Neural cell (in vitro differentiated cells): ENCODE results near the gene KDM4B.

Source experiments
- CTCF ChIP-seq: fragments of 450-650 bp; IDR thresholded peaks from 2 replicates; pipeline ENCODE4 v1.5.1; 2014; ENCODE audit warnings: antibody characterized with exemption, mild to moderate bottlenecking, moderate library complexity; ENCODE audit not compliant: poor library complexity, severe bottlenecking
- EZH2 ChIP-seq: fragments of 200-600, 300-800 bp; shearing (Covaris generic), sonication (generic); IDR thresholded peaks from 2 replicates; pipeline ENCODE4 v1.6.1; 2014; ENCODE audit warnings: antibody characterized with exemption, low read length, borderline replicate concordance, mild to moderate bottlenecking; ENCODE audit not compliant: insufficient read depth, poor library complexity, severe bottlenecking
- POLR2AphosphoS5 ChIP-seq: IDR thresholded peaks from 2 replicates; pipeline ENCODE4 v1.6.1; 2012
- REST ChIP-seq: IDR thresholded peaks from 2 replicates; pipeline ENCODE4 v1.6.1; 2012; ENCODE audit warnings: borderline replicate concordance
- TAF1 ChIP-seq: IDR thresholded peaks from 2 replicates; pipeline ENCODE4 v1.6.1; 2012; ENCODE audit warnings: low read depth

GRCh38 chr19:4929186-4929585 lies 39.7 kb upstream of the KDM4B start:
- TF ChIP-seq CTCF (no peak), EZH2 (no peak), REST (no peak), POLR2AphosphoS5 (no peak), TAF1 (no peak)
